MM.1S (cell line): ENCODE results near the gene GRK7.

Experiments
- DNase-seq: peaks from one replicate; pipeline ENCODE4 v3.0.0-alpha.2; 2015
- H2AFZ ChIP-seq: fragments of 300-600 bp; sonication (generic); 2 replicates; pipeline ENCODE4 v1.6.0; 2016; ENCODE audit warnings: antibody characterized with exemption, low read length
- H3F3A ChIP-seq: fragments of 300-600 bp; sonication (generic); 2 replicates; pipeline ENCODE4 v1.6.1; 2016; ENCODE audit warnings: mild to moderate bottlenecking, antibody characterized with exemption, low read length, moderate library complexity, mixed read lengths; ENCODE audit not compliant: insufficient read depth
- H3K27ac ChIP-seq: fragments of 300-600 bp; sonication (generic); 2 replicates; pipeline ENCODE4 v1.5.1; 2016; ENCODE audit warnings: mild to moderate bottlenecking, low read length
- H3K27me3 ChIP-seq: fragments of 300-600 bp; sonication (generic); replicated peaks from 2 replicates; pipeline ENCODE4 v1.6.0; 2016; ENCODE audit warnings: low read length; ENCODE audit not compliant: insufficient read depth
- H3K36me3 ChIP-seq: fragments of 300-600 bp; sonication (generic); replicated peaks from 2 replicates; pipeline ENCODE4 v1.6.1; 2016; ENCODE audit warnings: mild to moderate bottlenecking, low read length, mixed read lengths; ENCODE audit not compliant: insufficient read depth
- H3K4me1 ChIP-seq: fragments of 300-600 bp; sonication (generic); 2 replicates; pipeline ENCODE4 v1.6.1; 2016; ENCODE audit warnings: low read length, mixed read lengths
- H3K4me2 ChIP-seq: fragments of 300-600 bp; sonication (generic); 2 replicates; pipeline ENCODE4 v1.6.0; 2016; ENCODE audit warnings: low read depth, low read length
- H3K4me3 ChIP-seq: fragments of 300-600 bp; sonication (generic); 2 replicates; pipeline ENCODE4 v1.5.1; 2016; ENCODE audit warnings: low read length, mixed read lengths
- H3K79me2 ChIP-seq: fragments of 300-600 bp; sonication (generic); 2 replicates; pipeline ENCODE4 v1.6.1; 2016; ENCODE audit warnings: mixed run types, low read length, mixed read lengths
- H3K9ac ChIP-seq: fragments of 300-600 bp; sonication (generic); 2 replicates; pipeline ENCODE4 v1.6.1; 2016; ENCODE audit warnings: low read length, mixed read lengths
- H3K9me2 ChIP-seq: fragments of 300-600 bp; sonication (generic); replicated peaks from 2 replicates; pipeline ENCODE4 v1.6.1; 2016; ENCODE audit warnings: mild to moderate bottlenecking, low read length, mixed read lengths; ENCODE audit not compliant: insufficient read depth
- H3K9me3 ChIP-seq: fragments of 300-600 bp; sonication (generic); replicated peaks from 2 replicates; pipeline ENCODE4 v1.6.1; 2016; ENCODE audit warnings: mild to moderate bottlenecking, low read length, mixed read lengths; ENCODE audit not compliant: insufficient read depth
- H4K20me1 ChIP-seq: fragments of 300-600 bp; sonication (generic); 2 replicates; pipeline ENCODE4 v1.6.1; 2016; ENCODE audit warnings: mild to moderate bottlenecking, low read length, moderate library complexity, mixed read lengths; ENCODE audit not compliant: insufficient read depth
- CTCF ChIP-seq: fragments of 300-600 bp; sonication (generic); IDR thresholded peaks from 2 replicates; pipeline ENCODE4 v1.5.1; 2016; ENCODE audit warnings: antibody characterized with exemption, low read length, mixed read lengths
- EZH2 ChIP-seq: fragments of 300-600 bp; sonication (generic); optimal IDR thresholded peaks from 2 replicates; pipeline ENCODE3; 2017; ENCODE audit warnings: low read depth, mild to moderate bottlenecking, antibody characterized with exemption, low read length, mixed read lengths
- EZH2phosphoT487 ChIP-seq: fragments of 300-600 bp; sonication (generic); IDR thresholded peaks from 2 replicates; pipeline ENCODE4 v1.6.1; 2018; ENCODE audit warnings: antibody characterized with exemption, low read length

Gene GRK7

DNA sequence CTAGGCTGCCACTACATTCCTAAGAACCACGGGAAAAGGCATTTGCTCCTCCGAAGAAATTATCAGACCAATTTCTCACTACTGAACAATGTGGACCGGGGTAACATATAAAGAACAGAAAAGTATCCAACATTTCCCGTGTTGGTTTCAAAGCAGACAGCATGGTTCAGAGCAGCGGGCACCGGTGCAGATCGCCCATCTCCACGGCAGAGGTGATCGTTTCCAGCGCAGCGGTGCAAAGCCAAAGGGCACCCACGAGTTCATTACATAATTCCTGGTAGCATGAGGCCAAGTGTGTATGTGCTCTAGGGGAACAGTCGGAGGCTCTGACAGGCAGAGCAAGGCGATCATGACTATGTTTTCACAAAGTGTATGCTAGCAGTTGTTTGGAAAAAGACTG, 13.2 kb downstream of the GRK7 start:
- no peaks in the 10 kb centered on the region for H3K9me2 ChIP-seq
- no peak overlapping the region for H2AFZ ChIP-seq
- no peaks in the 10 kb centered on the region for H3K9me3 ChIP-seq
- H3K36me3 ChIP-seq: no peaks in the 10 kb centered on the region
- DNase-seq: no peak
- H3K9ac ChIP-seq: no peak overlapping the region
- TF ChIP-seq CTCF: no peak
- TF ChIP-seq EZH2phosphoT487: no peak
- no peak for TF ChIP-seq EZH2
- no peaks in the 10 kb centered on the region for H3K4me1 ChIP-seq
- no peak overlapping the region for H3K27ac ChIP-seq
- no peaks in the 10 kb centered on the region for H3K27me3 ChIP-seq
- no peaks in the 10 kb centered on the region for H4K20me1 ChIP-seq
- no peaks in the 10 kb centered on the region for H3K79me2 ChIP-seq
- H3K4me3 ChIP-seq: no peak overlapping the region
- H3K4me2 ChIP-seq: no peak overlapping the region
- H3F3A ChIP-seq: no peaks in the 10 kb centered on the region

GRCh38 chr3:141776885-141777284, 13.7 kb downstream of the GRK7 start:
- DNase-seq: no peak

GRCh38 chr3:141777957-141778813, 15.0 kb downstream of the GRK7 start:
- Histone ChIP-seq H3K79me2 (no peaks in the 10 kb centered on the region), H3K4me1 (no peaks in the 10 kb centered on the region), H3K9ac (no peak overlapping the region), H3K27ac (no peak overlapping the region), H3K9me3 (no peaks in the 10 kb centered on the region), H3K4me2 (no peak overlapping the region), H3K27me3 (no peaks in the 10 kb centered on the region), H4K20me1 (no peaks in the 10 kb centered on the region), H3K9me2 (no peaks in the 10 kb centered on the region), H3K4me3 (no peak overlapping the region), H3F3A (no peaks in the 10 kb centered on the region), H3K36me3 (no peaks in the 10 kb centered on the region), H2AFZ (no peak overlapping the region)
- no peak for DNase-seq
- TF ChIP-seq EZH2phosphoT487: no peak

More at GRCh38 chr3:141776885-141777284, 13.7 kb downstream of the GRK7 start:
- no peak for TF ChIP-seq EZH2phosphoT487
- no peak for TF ChIP-seq EZH2
- TF ChIP-seq CTCF: no peak
- H3K9ac ChIP-seq: no peak overlapping the region
- no peak overlapping the region for H2AFZ ChIP-seq
- no peaks in the 10 kb centered on the region for H3F3A ChIP-seq
- H3K9me2 ChIP-seq: no peaks in the 10 kb centered on the region
- no peak overlapping the region for H3K4me2 ChIP-seq
- no peaks in the 10 kb centered on the region for H4K20me1 ChIP-seq
- no peaks in the 10 kb centered on the region for H3K9me3 ChIP-seq
- H3K27ac ChIP-seq: no peak overlapping the region
- no peaks in the 10 kb centered on the region for H3K36me3 ChIP-seq
- H3K27me3 ChIP-seq: no peaks in the 10 kb centered on the region
- no peaks in the 10 kb centered on the region for H3K4me1 ChIP-seq
- no peaks in the 10 kb centered on the region for H3K79me2 ChIP-seq
- no peak overlapping the region for H3K4me3 ChIP-seq

- H2AFZ ChIP-seq: no peak overlapping the region
- H3K4me2 ChIP-seq: no peak overlapping the region
- DNase-seq: no peak
- no peaks in the 10 kb centered on the region for H3F3A ChIP-seq
- no peak overlapping the region for H3K9ac ChIP-seq
- no peaks in the 10 kb centered on the region for H3K27me3 ChIP-seq
- no peak overlapping the region for H3K4me3 ChIP-seq
- no peaks in the 10 kb centered on the region for H3K4me1 ChIP-seq
- no peaks in the 10 kb centered on the region for H4K20me1 ChIP-seq
- no peaks in the 10 kb centered on the region for H3K9me2 ChIP-seq
- H3K27ac ChIP-seq: no peak overlapping the region
- TF ChIP-seq CTCF (no peak), EZH2phosphoT487 (no peak), EZH2 (no peak)
- H3K36me3 ChIP-seq: no peaks in the 10 kb centered on the region
- H3K79me2 ChIP-seq: no peaks in the 10 kb centered on the region
- no peaks in the 10 kb centered on the region for H3K9me3 ChIP-seq
Observed at GRCh38 chr3:141779667-141780066, 16.5 kb downstream of the GRK7 start.
